Stimulated activated CD8-positive, alpha-beta memory T cell treated with anti-CD3 and anti-CD28 coated beads, Interleukin-12 subunit alpha, Interleukin-12 subunit beta, amount 100 ng/mL, for 24 hours (primary cell): ENCODE results near the gene ZNF415.
"Not testable (repeated sequence)": the region's sequence is repeated elsewhere in the genome, so short reads cannot be mapped to it uniquely, and the experiment has no call there.

ENCODE experiments used
- DNase-seq: peaks from one replicate; pipeline ENCODE4 v3.0.0-alpha.2; 2020; ENCODE audit errors: extremely low read depth

Gene ZNF415

GRCh38 chr19:53132141-53132991 lies at the start of gene ZNF415:
ZNF415 (minus strand) TSS chr19:53132910; CDS start chr19:53122676, 10,234 bp downstream.
- DNase-seq, result no peak

GRCh38 chr19:53182202-53182601 lies 49.5 kb upstream of the ZNF415 start:
- DNase-seq, result no peak

- DNase-seq, result no peak
Observed at GRCh38 chr19:53177986-53178385, 45.3 kb upstream of the ZNF415 start.

- no peak for DNase-seq
Observed at GRCh38 chr19:53172889-53173288, 40.2 kb upstream of the ZNF415 start.

GRCh38 chr19:53165691-53166091 lies 33.0 kb upstream of the ZNF415 start:
- no peak for DNase-seq

- DNase-seq, result no peak
Observed at GRCh38 chr19:53161123-53161522, 28.4 kb upstream of the ZNF415 start.

GRCh38 chr19:53160350-53160749 lies 27.6 kb upstream of the ZNF415 start:
- DNase-seq, result no peak

- no peak for DNase-seq
Observed at GRCh38 chr19:53158119-53158656, 25.5 kb upstream of the ZNF415 start.

- no peak for DNase-seq
Observed at GRCh38 chr19:53157626-53158025, 24.9 kb upstream of the ZNF415 start.

- DNase-seq, result no peak
Observed at GRCh38 chr19:53156850-53157249, 24.1 kb upstream of the ZNF415 start.

- no peak for DNase-seq
Observed at GRCh38 chr19:53147645-53148044, 14.9 kb upstream of the ZNF415 start.

GRCh38 chr19:53140351-53140750 lies 7.6 kb upstream of the ZNF415 start:
- DNase-seq, result no peak

GRCh38 chr19:53136432-53136831 lies 3.7 kb upstream of the ZNF415 start:
- DNase-seq, result no peak

GRCh38 chr19:53131727-53132126 lies 983 bp downstream of the ZNF415 start:
- no peak for DNase-seq

GRCh38 chr19:53131085-53131590 lies 1.6 kb downstream of the ZNF415 start:
- DNase-seq, result no peak

- no peak for DNase-seq
Observed at GRCh38 chr19:53130506-53130905, 2.2 kb downstream of the ZNF415 start.

GRCh38 chr19:53126733-53127526 lies 5.8 kb downstream of the ZNF415 start:
- DNase-seq, result not testable (repeated sequence)

- no peak for DNase-seq
Observed at GRCh38 chr19:53123400-53123799, 9.3 kb downstream of the ZNF415 start.

- no peak for DNase-seq
Observed at GRCh38 chr19:53112286-53112685, 20.4 kb downstream of the ZNF415 start.

- no peak for DNase-seq
Observed at GRCh38 chr19:53109527-53109926, 23.2 kb downstream of the ZNF415 start.

- DNase-seq, result peak; percentile 98
Observed at GRCh38 chr19:53103234-53104203, 29.2 kb downstream of the ZNF415 start, which contains the start of gene ZNF160. ZNF160 (minus strand) TSS chr19:53103422; CDS start chr19:53086276, 17,146 bp downstream.
